ENCODE results near the gene MDM4.

- TF ChIP-seq CTCF (IDR thresholded peaks at IDR 0.05) (no peak), POLR2A (IDR thresholded peaks at IDR 0.05) (no peak)
Observed at GRCh38 chr1:204598319-204598969, 82.2 kb downstream of the MDM4 start.
